ENCODE measurements around the gene LAPTM5. TPM values are rescaled to one million over a fixed set of nuclear protein-coding genes. Genes with fewer than 3 reads are reported as not detected.
A peak's percentile ranks its signal among the peaks of the same experiment; 100 is the strongest.

LAPTM5 gene
- total RNA-seq (2021; ENCODE audit: unreplicated experiment) (1.9 TPM), Bru-seq, nascent RNA (percentile 17 among the genes with signal in this experiment), BruChase-seq, experiment 1, labeled RNA remaining after a 2-hour chase (percentile 16 among the genes with signal in this experiment), BruChase-seq, experiment 2, labeled RNA remaining after a 6-hour chase (percentile 34 among the genes with signal in this experiment)
- polyA plus RNA-seq (2012; ENCODE audit: insufficient read length), result 0.55 TPM
- long read RNA-seq, partial matches to known transcripts, result 0 of 1 reads
- long read RNA-seq, other reads (novel, unspliced or antisense), result 1 of 1 reads

- Histone ChIP-seq H3K27ac (ENCODE audit: low read length) (peak within 1 kb of the TSS; percentile 12; the same call in 1 of the 2 replicates), H3K4me1 (ENCODE audit: control insufficient read depth, insufficient read depth, low read length) (peaks cover 8% of the 10 kb centered on the region; the same call in 1 of the 2 replicates), H3K9me3 (ENCODE audit: control insufficient read depth, insufficient read depth, low read depth, low read length) (no peaks in the 10 kb centered on the region), H3K36me3 (ENCODE audit: control insufficient read depth, insufficient read depth, low read length) (no peaks in the 10 kb centered on the region), H3K4me3 (ENCODE audit: low read depth in 2 of 2, low read length in 2 of 2) (no peak within 1 kb of the TSS), H3K27me3 (ENCODE audit: control insufficient read depth, insufficient read depth, low read length) (no peaks in the 10 kb centered on the region)
- POLR2A ChIA-PET, result no interaction called here
- BruUV-seq (replicated peaks), result no TSS peak
- DNase-seq (ENCODE audit: low read depth, low spot score) (no peak), ATAC-seq (no peak)
- no peak for TF ChIP-seq POLR2AphosphoS5 (IDR thresholded peaks at IDR 0.05; ENCODE audit: low read depth, low read length)
- TF ChIP-seq SIN3A (IDR thresholded peaks at IDR 0.05; ENCODE audit: borderline replicate concordance, insufficient read depth, low read depth, low read length), result no peak
- TF ChIP-seq, protein P1, sequence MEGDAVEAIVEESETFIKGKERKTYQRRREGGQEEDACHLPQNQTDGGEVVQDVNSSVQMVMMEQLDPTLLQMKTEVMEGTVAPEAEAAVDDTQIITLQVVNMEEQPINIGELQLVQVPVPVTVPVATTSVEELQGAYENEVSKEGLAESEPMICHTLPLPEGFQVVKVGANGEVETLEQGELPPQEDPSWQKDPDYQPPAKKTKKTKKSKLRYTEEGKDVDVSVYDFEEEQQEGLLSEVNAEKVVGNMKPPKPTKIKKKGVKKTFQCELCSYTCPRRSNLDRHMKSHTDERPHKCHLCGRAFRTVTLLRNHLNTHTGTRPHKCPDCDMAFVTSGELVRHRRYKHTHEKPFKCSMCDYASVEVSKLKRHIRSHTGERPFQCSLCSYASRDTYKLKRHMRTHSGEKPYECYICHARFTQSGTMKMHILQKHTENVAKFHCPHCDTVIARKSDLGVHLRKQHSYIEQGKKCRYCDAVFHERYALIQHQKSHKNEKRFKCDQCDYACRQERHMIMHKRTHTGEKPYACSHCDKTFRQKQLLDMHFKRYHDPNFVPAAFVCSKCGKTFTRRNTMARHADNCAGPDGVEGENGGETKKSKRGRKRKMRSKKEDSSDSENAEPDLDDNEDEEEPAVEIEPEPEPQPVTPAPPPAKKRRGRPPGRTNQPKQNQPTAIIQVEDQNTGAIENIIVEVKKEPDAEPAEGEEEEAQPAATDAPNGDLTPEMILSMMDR (IDR thresholded peaks at IDR 0.05), result no peak
- TF ChIP-seq TCF7L2 (IDR thresholded peaks at IDR 0.05; ENCODE audit: low read depth, low read length), result no peak
- TF ChIP-seq REST (IDR thresholded peaks at IDR 0.05; ENCODE audit: insufficient read depth in 1 of 2, low read depth in 2 of 2, low read length in 1 of 2), result no peak
- CTCF ChIA-PET, result no interaction called here
- intact Hi-C loops (cut with micrococcal nuclease; ENCODE audit: unreplicated experiment), result no loop called here
- in situ Hi-C loops (cut with HindIII; ENCODE audit: low pct_unique_long_range_greater_than_20kb, low sequenced_read_pairs), result no loop called here
Observed at GRCh38 chr1:30757352-30758120, at the start of gene LAPTM5. TSS of gene LAPTM5 (minus strand) at chr1:30757774. CDS start at chr1:30757745, 29 bp downstream.

GRCh38 chr1:30806381-30807317 is 49.1 kb upstream of the LAPTM5 start:
- intact Hi-C loops (cut with micrococcal nuclease; ENCODE audit: unreplicated experiment) (no loop called here), in situ Hi-C loops (cut with HindIII; ENCODE audit: low pct_unique_long_range_greater_than_20kb, low sequenced_read_pairs) (loop anchor here (25.0 kb wide), 1 partner anchor 106 kb away; the partner anchor contains the start of gene SDC3)
- no peaks in the 10 kb centered on the region for H3K9me3 ChIP-seq (ENCODE audit: control insufficient read depth, insufficient read depth, low read depth, low read length)
- H3K27ac ChIP-seq (ENCODE audit: low read length), result no peak overlapping the region
- TF ChIP-seq, protein P1 (IDR thresholded peaks at IDR 0.05), result no peak
- TF ChIP-seq REST (IDR thresholded peaks at IDR 0.05; ENCODE audit: insufficient read depth in 1 of 2, low read depth in 2 of 2, low read length in 1 of 2) (no peak), POLR2AphosphoS5 (IDR thresholded peaks at IDR 0.05; ENCODE audit: low read depth, low read length) (no peak), TCF7L2 (IDR thresholded peaks at IDR 0.05; ENCODE audit: low read depth, low read length) (no peak), SIN3A (IDR thresholded peaks at IDR 0.05; ENCODE audit: borderline replicate concordance, insufficient read depth, low read depth, low read length) (no peak)
- DNase-seq (ENCODE audit: low read depth, low spot score), result no peak
- H3K4me1 ChIP-seq (ENCODE audit: control insufficient read depth, insufficient read depth, low read length), result peaks cover 14% of the 10 kb centered on the region
- no TSS peak for BruUV-seq (replicated peaks)
- POLR2A ChIA-PET, result interaction anchor here (0.6 kb wide), 1 partner anchor 23 kb away, joined by 3 read pairs; no protein-coding TSS in a partner anchor
- no peak for ATAC-seq
- H3K4me3 ChIP-seq (ENCODE audit: low read depth in 2 of 2, low read length in 2 of 2), result no peak overlapping the region
- H3K27me3 ChIP-seq (ENCODE audit: control insufficient read depth, insufficient read depth, low read length), result no peaks in the 10 kb centered on the region
- CTCF ChIA-PET, result interaction anchor here (1.0 kb wide), 1 partner anchor 25 kb away, joined by 8 read pairs; no protein-coding TSS in a partner anchor
- no peaks in the 10 kb centered on the region for H3K36me3 ChIP-seq (ENCODE audit: control insufficient read depth, insufficient read depth, low read length)
